ENCODE measurements around the gene PIM2.

PIM2 gene

DNA sequence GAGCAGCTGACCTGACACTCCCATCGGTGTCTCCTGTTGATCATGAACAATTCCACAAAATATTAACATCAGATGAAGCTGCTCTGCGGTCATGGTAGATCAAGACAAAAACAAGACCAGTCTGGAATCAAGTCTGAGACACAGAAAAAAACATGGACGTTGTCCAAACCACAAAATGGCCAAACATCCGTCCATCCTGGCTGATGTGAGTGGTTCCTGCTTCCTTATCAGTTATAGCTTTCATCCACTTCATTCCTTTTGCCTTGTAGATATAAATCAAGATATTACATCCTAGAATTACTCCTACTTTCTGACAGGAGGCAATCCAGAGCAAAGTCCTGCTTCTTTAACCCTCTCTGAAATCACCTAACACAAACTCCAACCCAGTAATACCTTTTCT, 54.6 kb downstream of the PIM2 start:
- DNase-seq (ENCODE audit: low read depth) = no peak

All from stimulated activated CD8-positive, alpha-beta memory T cell treated with anti-CD3 and anti-CD28 coated beads, Interleukin-4, amount 100 ng/mL, for 24 hours (primary cell).